ENCODE data around the gene STARD5. TPM values are rescaled to one million over a fixed set of nuclear protein-coding genes. Genes with fewer than 3 reads are reported as not detected.

STARD5 gene
- total RNA-seq, 1 experiment from 2014 or later, result 2.3 TPM

DNA sequence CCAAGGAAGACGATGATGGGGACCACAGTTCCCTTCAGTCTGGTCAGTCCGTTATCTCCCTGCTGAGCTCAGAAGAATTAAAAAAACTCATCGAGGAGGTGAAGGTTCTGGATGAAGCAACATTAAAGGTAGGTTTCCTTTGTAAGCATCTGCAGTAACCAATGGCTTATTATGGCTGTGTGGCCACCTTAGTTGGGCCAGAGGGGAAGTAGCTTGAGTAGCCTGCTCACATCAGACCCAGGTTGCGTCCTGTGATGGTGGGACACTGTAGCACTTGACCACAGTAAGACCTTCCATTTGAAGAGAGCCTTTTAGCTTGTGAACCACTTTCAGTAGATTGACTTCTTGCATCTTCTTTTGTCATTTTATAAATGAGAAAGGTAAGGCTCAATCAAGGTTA lies 22.6 kb downstream of the STARD5 start:
- no peaks in the 10 kb centered on the region for H3K79me2 ChIP-seq (ENCODE audit: insufficient read depth, low read length)
- no peak overlapping the region for H3T11ph ChIP-seq (ENCODE audit: low read length)
- H2BK20ac ChIP-seq (ENCODE audit: low read depth, low read length, poor library complexity, severe bottlenecking), result no peak overlapping the region
- H2BK15ac ChIP-seq (ENCODE audit: low read depth, low read length), result no peak overlapping the region
- WGBS (ENCODE audit: extremely low coverage, insufficient read length, low lambda C conversion rate), result no CpG with 5 or more reads among the region's 4 CpGs
- no peak overlapping the region for H3K18ac ChIP-seq (ENCODE audit: insufficient read length, low read depth, low read length)
- no peak overlapping the region for H3K27ac Mint-ChIP-seq
- H3K4ac ChIP-seq (ENCODE audit: low read depth, low read length), result no peak overlapping the region
- no peak overlapping the region for H2BK12ac ChIP-seq (ENCODE audit: insufficient read length, low read depth, low read length)
- no peak overlapping the region for H3K27ac ChIP-seq (ENCODE audit: insufficient read length, low read depth, low read length)
- H4K8ac ChIP-seq (replicated peaks; ENCODE audit: insufficient read length, low read depth, low read length), result no peak overlapping the region
- no peak overlapping the region for H4K5ac ChIP-seq (ENCODE audit: insufficient read length, low read depth, low read length)
- peaks cover 7% of the 10 kb centered on the region for H3K27me3 Mint-ChIP-seq (ENCODE audit: low read depth)
- H3K23ac ChIP-seq (ENCODE audit: insufficient read length, low read depth, low read length), result no peak overlapping the region
- no peaks in the 10 kb centered on the region for H3K9me3 Mint-ChIP-seq
- no peaks in the 10 kb centered on the region for H3K27me3 ChIP-seq (ENCODE audit: insufficient read depth, low read length)
- no peak overlapping the region for H2BK5ac ChIP-seq (ENCODE audit: insufficient read length, low read length)
- no peak overlapping the region for H3K4me3 Mint-ChIP-seq
- H3K79me1 ChIP-seq (ENCODE audit: insufficient read depth, low read depth, low read length, poor library complexity, severe bottlenecking), result no peaks in the 10 kb centered on the region
- H4K91ac ChIP-seq (ENCODE audit: insufficient read length, low read depth, low read length), result no peak overlapping the region
- H4K20me1 ChIP-seq (ENCODE audit: control insufficient read depth, insufficient read depth, insufficient read length), result no peaks in the 10 kb centered on the region
- H2BK120ac ChIP-seq (ENCODE audit: low read depth, low read length, poor library complexity, severe bottlenecking), result no peak overlapping the region
- H3K56ac ChIP-seq (ENCODE audit: insufficient read length, low read depth, low read length), result no peak overlapping the region
- no peaks in the 10 kb centered on the region for H3K36me3 Mint-ChIP-seq (ENCODE audit: insufficient read depth in 1 of 3, low read depth in 3 of 3)
- H2AFZ ChIP-seq (ENCODE audit: low read length), result no peak overlapping the region
- H3K9ac ChIP-seq (ENCODE audit: extremely low read depth, insufficient read length, low read length), result no peak overlapping the region
- H3K4me2 ChIP-seq (ENCODE audit: insufficient read depth, insufficient read length, low read length), result no peak overlapping the region
- no peaks in the 10 kb centered on the region for H3K23me2 ChIP-seq (ENCODE audit: insufficient read length, low read depth, low read length, poor library complexity, severe bottlenecking)
- no peak for DNase-seq
- H3K9me3 ChIP-seq (ENCODE audit: control insufficient read depth, low read depth, low read length), result no peaks in the 10 kb centered on the region
- peaks cover 36 to 37% of the 10 kb centered on the region in 2 experiments for H3K4me1 Mint-ChIP-seq
- H2AK5ac ChIP-seq (ENCODE audit: insufficient read length, low read length), result no peak overlapping the region
- TF ChIP-seq, protein P1, sequence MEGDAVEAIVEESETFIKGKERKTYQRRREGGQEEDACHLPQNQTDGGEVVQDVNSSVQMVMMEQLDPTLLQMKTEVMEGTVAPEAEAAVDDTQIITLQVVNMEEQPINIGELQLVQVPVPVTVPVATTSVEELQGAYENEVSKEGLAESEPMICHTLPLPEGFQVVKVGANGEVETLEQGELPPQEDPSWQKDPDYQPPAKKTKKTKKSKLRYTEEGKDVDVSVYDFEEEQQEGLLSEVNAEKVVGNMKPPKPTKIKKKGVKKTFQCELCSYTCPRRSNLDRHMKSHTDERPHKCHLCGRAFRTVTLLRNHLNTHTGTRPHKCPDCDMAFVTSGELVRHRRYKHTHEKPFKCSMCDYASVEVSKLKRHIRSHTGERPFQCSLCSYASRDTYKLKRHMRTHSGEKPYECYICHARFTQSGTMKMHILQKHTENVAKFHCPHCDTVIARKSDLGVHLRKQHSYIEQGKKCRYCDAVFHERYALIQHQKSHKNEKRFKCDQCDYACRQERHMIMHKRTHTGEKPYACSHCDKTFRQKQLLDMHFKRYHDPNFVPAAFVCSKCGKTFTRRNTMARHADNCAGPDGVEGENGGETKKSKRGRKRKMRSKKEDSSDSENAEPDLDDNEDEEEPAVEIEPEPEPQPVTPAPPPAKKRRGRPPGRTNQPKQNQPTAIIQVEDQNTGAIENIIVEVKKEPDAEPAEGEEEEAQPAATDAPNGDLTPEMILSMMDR (conservative IDR thresholded peaks at IDR 0.05), result no peak
- peaks cover 9% of the 10 kb centered on the region; the same call in 1 of the 2 replicates for H3K4me1 ChIP-seq (ENCODE audit: insufficient read depth, low read length)
- H3K14ac ChIP-seq (ENCODE audit: insufficient read depth, low read length), result no peak overlapping the region
